ENCODE results near the gene TNFAIP8. TPM values are rescaled to one million over a fixed set of nuclear protein-coding genes. Genes with fewer than 3 reads are reported as not detected.

Gene TNFAIP8
- total and polyA plus RNA-seq, 9 of the 15 experiments (the other 6 are each of a cell fraction or from before 2014, with no cell fraction given) = 29.9 to 52.2 (median 44.8) TPM

DNA sequence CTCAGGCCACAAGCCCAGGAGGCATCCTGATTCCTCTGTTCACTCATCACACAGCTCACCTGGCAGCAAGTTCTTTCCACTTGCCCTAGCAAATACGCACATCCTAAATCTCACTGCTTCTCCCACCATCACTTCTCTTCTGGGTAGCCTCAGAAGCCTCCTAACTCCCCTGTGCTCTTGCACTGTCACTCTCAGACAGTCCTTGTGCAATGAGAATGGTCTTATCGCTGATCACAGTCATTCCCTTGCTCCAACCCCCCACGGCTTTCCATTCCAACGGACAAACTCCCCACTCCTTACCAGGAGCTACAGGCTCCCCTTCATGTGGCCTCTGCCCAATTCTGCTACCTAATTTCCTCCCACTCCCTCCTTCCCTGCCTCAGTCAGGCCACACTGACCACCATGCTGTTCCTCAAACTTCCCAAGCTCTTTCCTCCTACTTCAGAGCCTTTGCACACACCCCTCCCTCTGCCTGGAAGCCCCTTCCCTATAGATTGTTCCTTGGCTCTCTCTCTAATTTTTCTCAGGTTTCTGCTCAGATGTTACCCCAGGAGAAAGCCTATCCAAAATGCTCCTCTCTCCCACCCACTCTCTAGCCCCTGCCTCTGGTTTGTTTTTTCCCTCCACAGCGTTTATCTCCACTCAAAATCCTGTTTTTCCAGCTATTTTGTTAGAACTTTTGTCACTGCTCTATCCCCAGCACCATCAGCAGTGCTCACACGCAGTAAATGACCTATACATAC, 34.1 kb upstream of the TNFAIP8 start (continued):
- TF ChIP-seq, protein P1, sequence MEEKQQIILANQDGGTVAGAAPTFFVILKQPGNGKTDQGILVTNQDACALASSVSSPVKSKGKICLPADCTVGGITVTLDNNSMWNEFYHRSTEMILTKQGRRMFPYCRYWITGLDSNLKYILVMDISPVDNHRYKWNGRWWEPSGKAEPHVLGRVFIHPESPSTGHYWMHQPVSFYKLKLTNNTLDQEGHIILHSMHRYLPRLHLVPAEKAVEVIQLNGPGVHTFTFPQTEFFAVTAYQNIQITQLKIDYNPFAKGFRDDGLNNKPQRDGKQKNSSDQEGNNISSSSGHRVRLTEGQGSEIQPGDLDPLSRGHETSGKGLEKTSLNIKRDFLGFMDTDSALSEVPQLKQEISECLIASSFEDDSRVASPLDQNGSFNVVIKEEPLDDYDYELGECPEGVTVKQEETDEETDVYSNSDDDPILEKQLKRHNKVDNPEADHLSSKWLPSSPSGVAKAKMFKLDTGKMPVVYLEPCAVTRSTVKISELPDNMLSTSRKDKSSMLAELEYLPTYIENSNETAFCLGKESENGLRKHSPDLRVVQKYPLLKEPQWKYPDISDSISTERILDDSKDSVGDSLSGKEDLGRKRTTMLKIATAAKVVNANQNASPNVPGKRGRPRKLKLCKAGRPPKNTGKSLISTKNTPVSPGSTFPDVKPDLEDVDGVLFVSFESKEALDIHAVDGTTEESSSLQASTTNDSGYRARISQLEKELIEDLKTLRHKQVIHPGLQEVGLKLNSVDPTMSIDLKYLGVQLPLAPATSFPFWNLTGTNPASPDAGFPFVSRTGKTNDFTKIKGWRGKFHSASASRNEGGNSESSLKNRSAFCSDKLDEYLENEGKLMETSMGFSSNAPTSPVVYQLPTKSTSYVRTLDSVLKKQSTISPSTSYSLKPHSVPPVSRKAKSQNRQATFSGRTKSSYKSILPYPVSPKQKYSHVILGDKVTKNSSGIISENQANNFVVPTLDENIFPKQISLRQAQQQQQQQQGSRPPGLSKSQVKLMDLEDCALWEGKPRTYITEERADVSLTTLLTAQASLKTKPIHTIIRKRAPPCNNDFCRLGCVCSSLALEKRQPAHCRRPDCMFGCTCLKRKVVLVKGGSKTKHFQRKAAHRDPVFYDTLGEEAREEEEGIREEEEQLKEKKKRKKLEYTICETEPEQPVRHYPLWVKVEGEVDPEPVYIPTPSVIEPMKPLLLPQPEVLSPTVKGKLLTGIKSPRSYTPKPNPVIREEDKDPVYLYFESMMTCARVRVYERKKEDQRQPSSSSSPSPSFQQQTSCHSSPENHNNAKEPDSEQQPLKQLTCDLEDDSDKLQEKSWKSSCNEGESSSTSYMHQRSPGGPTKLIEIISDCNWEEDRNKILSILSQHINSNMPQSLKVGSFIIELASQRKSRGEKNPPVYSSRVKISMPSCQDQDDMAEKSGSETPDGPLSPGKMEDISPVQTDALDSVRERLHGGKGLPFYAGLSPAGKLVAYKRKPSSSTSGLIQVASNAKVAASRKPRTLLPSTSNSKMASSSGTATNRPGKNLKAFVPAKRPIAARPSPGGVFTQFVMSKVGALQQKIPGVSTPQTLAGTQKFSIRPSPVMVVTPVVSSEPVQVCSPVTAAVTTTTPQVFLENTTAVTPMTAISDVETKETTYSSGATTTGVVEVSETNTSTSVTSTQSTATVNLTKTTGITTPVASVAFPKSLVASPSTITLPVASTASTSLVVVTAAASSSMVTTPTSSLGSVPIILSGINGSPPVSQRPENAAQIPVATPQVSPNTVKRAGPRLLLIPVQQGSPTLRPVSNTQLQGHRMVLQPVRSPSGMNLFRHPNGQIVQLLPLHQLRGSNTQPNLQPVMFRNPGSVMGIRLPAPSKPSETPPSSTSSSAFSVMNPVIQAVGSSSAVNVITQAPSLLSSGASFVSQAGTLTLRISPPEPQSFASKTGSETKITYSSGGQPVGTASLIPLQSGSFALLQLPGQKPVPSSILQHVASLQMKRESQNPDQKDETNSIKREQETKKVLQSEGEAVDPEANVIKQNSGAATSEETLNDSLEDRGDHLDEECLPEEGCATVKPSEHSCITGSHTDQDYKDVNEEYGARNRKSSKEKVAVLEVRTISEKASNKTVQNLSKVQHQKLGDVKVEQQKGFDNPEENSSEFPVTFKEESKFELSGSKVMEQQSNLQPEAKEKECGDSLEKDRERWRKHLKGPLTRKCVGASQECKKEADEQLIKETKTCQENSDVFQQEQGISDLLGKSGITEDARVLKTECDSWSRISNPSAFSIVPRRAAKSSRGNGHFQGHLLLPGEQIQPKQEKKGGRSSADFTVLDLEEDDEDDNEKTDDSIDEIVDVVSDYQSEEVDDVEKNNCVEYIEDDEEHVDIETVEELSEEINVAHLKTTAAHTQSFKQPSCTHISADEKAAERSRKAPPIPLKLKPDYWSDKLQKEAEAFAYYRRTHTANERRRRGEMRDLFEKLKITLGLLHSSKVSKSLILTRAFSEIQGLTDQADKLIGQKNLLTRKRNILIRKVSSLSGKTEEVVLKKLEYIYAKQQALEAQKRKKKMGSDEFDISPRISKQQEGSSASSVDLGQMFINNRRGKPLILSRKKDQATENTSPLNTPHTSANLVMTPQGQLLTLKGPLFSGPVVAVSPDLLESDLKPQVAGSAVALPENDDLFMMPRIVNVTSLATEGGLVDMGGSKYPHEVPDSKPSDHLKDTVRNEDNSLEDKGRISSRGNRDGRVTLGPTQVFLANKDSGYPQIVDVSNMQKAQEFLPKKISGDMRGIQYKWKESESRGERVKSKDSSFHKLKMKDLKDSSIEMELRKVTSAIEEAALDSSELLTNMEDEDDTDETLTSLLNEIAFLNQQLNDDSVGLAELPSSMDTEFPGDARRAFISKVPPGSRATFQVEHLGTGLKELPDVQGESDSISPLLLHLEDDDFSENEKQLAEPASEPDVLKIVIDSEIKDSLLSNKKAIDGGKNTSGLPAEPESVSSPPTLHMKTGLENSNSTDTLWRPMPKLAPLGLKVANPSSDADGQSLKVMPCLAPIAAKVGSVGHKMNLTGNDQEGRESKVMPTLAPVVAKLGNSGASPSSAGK (IDR thresholded peaks at IDR 0.05) = peak; percentile 36; the same call in 1 of the 2 replicates
- TF ChIP-seq NFYB (IDR thresholded peaks at IDR 0.05; ENCODE audit: extremely low read depth, insufficient read length) (no peak), EP300 (IDR thresholded peaks at IDR 0.05; ENCODE audit: low read length) (peak; percentile 98), NCOA4 (IDR thresholded peaks at IDR 0.05; ENCODE audit: partially characterized antibody) (no peak), ZNF717 (CRISPR knock-in tag; IDR thresholded peaks at IDR 0.05) (no peak), ZNF263 (CRISPR knock-in tag; IDR thresholded peaks at IDR 0.05; ENCODE audit: borderline replicate concordance) (no peak), TAL1 (IDR thresholded peaks at IDR 0.05) (peak; percentile 75), ARHGAP35 (IDR thresholded peaks at IDR 0.05; ENCODE audit: partially characterized antibody) (no peak), TRIM28 (IDR thresholded peaks at IDR 0.05) (no peak; the same call in 1 of the 2 replicates), SMARCA4 (IDR thresholded peaks at IDR 0.05) (peak; percentile 97), KLF16 (IDR thresholded peaks at IDR 0.05) (peak; percentile 69), ZFP36 (IDR thresholded peaks at IDR 0.05; ENCODE audit: low read depth, low read length, partially characterized antibody) (no peak), CAMTA2 (CRISPR knock-in tag; conservative IDR thresholded peaks at IDR 0.05) (no peak), SNRNP70 (optimal IDR thresholded peaks at IDR 0.05; ENCODE audit: low read depth, low read length) (no peak)
- TF ChIP-seq, protein P2, sequence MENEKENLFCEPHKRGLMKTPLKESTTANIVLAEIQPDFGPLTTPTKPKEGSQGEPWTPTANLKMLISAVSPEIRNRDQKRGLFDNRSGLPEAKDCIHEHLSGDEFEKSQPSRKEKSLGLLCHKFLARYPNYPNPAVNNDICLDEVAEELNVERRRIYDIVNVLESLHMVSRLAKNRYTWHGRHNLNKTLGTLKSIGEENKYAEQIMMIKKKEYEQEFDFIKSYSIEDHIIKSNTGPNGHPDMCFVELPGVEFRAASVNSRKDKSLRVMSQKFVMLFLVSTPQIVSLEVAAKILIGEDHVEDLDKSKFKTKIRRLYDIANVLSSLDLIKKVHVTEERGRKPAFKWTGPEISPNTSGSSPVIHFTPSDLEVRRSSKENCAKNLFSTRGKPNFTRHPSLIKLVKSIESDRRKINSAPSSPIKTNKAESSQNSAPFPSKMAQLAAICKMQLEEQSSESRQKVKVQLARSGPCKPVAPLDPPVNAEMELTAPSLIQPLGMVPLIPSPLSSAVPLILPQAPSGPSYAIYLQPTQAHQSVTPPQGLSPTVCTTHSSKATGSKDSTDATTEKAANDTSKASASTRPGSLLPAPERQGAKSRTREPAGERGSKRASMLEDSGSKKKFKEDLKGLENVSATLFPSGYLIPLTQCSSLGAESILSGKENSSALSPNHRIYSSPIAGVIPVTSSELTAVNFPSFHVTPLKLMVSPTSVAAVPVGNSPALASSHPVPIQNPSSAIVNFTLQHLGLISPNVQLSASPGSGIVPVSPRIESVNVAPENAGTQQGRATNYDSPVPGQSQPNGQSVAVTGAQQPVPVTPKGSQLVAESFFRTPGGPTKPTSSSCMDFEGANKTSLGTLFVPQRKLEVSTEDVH (IDR thresholded peaks at IDR 0.05; ENCODE audit: low read depth, partially characterized antibody) = peak; percentile 64
